GM21529 (cell line): ENCODE data around the gene FRZB.

Source experiments
- ATAC-seq: cut with Tn5 transposase; IDR thresholded peaks from one replicate; pipeline ENCODE4 v1.9.1; 2021; ENCODE audit not compliant: unreplicated experiment

The FRZB gene

DNA sequence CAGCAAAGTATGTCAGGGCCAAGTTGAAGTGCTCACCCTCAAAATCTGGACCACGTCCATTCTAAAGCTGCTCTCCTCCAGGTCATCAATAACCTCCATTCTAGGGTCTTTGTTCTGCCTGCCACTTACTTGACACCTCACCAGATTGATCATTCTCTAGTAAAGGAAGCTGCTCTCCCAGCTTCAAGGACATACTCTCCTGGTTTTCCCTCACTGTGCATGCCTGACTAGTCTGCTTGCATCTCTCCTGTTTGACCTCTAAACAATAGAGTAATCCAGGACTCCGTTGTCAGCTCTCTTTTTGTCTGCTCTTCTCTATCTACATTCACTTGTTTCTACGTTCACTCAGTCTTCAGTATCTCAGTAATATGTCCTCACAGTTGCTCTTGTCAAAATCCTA is 59.1 kb downstream of the FRZB start:
- no peak for ATAC-seq

DNA sequence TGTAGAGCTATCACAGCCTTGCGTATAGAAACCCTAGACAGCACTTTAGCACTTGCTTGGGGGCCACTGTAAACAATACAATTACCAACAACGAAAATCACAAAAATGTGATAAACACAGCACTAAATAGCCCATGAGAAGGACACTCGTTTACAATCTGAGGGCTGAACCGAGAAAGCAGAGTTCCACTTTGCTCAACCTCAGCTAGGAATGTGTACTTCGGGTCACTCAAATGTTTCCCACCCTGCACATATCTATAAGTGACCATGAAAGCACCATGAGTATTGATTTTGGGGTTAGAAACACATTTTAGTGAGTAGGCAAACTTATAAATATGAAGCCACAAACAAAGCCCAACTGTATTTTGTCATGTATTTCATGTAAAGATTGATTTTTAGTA is 62.3 kb downstream of the FRZB start:
- no peak for ATAC-seq

DNA sequence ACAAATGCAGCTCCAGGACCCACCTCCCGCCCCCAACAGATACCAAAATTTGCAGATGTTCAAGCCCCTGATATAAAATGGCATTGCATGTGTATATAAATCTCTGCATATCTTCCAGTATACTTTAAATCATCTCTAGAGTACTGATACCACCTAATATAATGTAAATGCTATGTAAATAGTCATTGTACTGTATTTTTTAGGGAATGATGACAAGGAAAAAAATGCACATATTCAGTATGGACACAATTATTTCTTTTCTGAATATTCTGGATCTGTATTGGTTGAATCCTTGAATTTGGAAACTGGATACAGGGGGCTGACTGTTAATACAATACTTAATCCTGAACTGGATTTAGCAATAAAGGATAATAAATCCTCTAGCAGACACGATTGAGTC is 67.7 kb downstream of the FRZB start:
- no peak for ATAC-seq

DNA sequence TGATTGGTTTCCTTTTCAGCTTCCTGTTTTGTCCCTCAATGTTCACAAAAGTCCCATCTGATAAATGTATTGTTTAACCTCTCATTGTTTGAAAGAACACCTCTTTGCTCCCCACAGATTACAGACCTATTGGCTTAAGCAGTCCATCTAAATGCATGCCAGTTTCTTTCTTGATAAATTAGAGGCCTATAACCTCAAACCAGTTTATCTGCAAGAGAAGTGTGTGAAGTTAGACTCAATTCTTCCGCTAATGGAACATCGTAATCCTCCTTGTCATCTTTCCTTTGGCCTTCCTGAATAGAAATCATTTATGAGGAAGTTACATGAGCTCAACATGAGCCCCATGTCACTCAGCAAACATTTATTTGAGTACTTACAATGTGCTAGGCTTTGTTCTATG is 74.0 kb downstream of the FRZB start:
- ATAC-seq: no peak

DNA sequence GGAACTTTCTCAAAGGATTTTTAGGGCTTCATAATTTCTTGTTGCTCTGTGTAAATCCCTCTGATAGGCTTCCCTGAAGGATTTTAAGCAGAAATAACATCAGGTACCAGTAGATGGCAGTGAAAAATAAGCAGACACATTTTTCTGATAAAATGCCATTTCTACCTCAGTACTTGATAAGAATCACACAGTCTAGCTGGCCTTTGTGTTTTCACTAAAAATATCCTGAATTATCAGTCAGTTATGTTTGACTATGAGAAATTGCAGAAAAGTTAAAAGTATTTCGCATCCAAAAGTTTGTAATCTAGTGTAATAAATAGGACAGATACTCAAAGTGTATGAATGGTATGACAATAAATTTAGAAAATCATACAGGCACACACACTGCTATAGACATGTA is 81.7 kb downstream of the FRZB start:
- no peak for ATAC-seq

DNA sequence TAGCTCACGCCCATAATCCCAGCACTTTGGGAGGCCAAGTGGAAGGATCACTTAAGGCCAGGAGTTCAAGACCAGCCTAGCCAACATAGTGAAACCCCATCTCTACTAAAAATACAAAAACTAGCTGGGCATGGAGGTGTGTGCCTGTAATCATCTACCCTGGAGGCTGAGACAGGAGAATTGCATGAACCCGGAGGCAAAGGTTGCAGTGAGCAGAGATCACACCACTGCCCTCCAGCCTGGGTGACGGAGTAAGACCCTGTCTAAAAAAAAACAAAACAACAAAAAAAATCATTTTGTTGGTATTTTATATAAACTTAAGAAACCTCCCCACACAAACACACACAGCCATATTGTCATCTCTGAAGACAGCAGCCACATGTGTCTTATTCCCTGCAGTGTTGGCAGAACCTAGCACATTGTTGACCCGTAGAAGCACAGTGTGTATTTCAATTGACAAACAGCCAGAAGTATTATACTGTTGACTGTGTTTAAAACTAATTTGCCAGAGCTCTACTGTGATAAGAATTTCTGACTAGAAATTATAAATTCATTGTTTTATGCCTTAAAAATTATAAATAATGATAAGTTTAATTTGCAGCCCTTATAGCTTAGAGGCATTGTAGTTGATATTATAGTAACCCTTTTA is 82.3 kb downstream of the FRZB start:
- no peak for ATAC-seq
